GM10248 (cell line): ENCODE measurements around the gene DAGLA.
"Not testable (repeated sequence)": the region's sequence is repeated elsewhere in the genome, so short reads cannot be mapped to it uniquely, and the experiment has no call there.

Experiments used
- CTCF ChIA-PET: fragments of 300-600 bp; sonication (Branson Sonifier 250); formaldehyde crosslinking; extraction: SDS; loops from one replicate; lab custom pipeline; 2021; ENCODE audit warnings: antibody characterized with exemption; lab: Yijun Ruan, JAX
- POLR2A ChIA-PET: fragments of 350-650 bp; sonication (Branson Sonifier 250); formaldehyde crosslinking; extraction: SDS; loops from one replicate; lab custom pipeline; 2020; ENCODE audit warnings: antibody characterized with exemption; lab: Yijun Ruan, JAX
- DNase-seq: peaks from one replicate; pipeline ENCODE4 v3.0.0; 2012; ENCODE audit errors: extremely low spot score
- TF ChIP-seq, protein P1 (sequence below): IDR thresholded peaks from 2 replicates; pipeline ENCODE4 v1.5.1; 2012; ENCODE audit warnings: mild to moderate bottlenecking, low read depth; ENCODE audit errors: extremely low read depth, missing control alignments, control extremely low read depth

Gene DAGLA

DNA sequence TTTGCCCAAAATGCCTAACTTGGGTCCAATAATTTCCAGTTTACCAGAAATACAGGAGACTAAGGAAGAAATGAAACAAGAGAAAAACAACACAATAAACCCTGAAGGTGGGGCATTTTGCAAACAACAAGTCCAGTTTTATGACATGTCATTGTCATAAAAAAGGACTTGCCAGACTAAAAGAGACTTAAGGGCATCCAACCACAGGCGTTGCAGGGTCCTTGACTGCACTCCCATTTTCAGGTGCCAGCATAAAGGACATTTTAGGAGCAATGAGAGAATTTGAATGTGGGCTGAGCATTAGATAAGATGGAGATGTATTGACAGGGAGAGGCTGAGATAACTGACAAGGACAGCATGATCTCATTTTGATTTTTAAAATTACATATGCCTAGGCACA, 28.1 kb upstream of the DAGLA start:
- ChIA-PET CTCF (no interaction called here), POLR2A (no interaction called here)

DNA sequence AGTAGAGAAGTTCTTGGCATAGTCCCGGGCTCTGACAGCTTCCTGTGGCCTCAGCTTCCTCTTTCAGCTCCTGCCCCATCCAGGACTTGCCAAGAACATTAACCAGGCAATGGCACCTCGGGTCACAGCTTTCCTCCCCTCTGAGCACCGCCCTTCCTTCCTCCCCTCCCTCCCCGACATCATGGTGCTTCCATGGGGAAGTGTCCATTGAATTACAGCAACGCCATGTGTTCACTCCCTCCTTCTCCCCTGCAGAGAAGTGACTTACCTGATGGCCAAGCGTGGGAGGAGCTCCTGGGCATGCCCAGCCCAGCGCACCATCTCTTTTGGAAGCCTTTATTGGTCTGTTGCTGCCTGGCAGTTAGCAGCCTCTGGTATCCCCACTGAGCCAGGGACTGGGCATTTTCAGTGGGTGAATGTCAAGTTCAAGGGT, 25.8 kb upstream of the DAGLA start:
- POLR2A ChIA-PET = no interaction called here
- CTCF ChIA-PET = interaction anchor here (0.9 to 1.2 kb wide), 3 partner anchors 10 to 16 kb away, joined by 3 to 5 read pairs (median 4); no protein-coding TSS in a partner anchor
- no peak for DNase-seq
- TF ChIP-seq, protein P1, sequence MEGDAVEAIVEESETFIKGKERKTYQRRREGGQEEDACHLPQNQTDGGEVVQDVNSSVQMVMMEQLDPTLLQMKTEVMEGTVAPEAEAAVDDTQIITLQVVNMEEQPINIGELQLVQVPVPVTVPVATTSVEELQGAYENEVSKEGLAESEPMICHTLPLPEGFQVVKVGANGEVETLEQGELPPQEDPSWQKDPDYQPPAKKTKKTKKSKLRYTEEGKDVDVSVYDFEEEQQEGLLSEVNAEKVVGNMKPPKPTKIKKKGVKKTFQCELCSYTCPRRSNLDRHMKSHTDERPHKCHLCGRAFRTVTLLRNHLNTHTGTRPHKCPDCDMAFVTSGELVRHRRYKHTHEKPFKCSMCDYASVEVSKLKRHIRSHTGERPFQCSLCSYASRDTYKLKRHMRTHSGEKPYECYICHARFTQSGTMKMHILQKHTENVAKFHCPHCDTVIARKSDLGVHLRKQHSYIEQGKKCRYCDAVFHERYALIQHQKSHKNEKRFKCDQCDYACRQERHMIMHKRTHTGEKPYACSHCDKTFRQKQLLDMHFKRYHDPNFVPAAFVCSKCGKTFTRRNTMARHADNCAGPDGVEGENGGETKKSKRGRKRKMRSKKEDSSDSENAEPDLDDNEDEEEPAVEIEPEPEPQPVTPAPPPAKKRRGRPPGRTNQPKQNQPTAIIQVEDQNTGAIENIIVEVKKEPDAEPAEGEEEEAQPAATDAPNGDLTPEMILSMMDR = no peak

More for the DNA sequence above, 28.1 kb upstream of the DAGLA start:
- TF ChIP-seq, protein P1 = no peak
- no peak for DNase-seq

DNA sequence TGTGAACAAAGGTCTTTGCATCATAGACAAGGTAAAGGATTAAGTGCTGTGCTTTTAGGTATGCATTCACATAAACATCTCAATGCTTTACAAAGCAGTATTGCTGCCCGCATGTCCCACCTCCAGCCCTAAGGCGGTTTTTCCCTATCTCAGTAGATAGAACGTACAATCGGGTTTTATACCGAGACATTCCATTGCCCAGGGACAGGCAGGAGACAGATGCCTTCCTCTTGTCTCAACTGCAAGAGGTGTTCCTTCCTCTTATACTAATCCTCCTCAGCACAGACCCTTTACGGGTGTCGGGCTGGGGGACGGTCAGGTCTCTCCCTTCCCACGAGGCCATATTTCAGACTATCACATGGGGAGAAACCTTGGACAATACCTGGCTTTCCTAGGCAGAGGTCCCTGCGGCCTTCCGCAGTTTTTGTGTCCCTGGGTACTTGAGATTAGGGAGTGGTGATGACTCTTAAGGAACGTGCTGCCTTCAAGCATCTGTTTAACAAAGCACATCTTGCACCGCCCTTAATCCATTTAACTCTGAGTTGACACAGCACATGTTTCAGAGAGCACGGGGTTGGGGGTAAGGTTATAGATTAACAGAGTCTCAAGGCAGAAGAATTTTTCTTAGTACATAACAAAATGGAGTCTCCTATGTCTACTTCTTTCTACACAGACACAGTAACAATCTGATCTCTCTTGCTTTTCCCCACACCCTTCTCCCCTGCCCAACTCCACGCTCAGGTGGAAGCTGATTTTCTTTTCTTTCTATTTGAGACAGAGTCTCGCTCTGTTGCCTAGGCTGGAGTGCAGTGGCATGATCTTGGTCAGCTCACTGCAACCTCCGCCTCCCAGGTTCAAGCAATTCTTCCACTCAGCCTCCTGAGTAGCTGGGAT, 24.7 kb upstream of the DAGLA start:
- POLR2A ChIA-PET, DNase-seq: not testable (repeated sequence)
- CTCF ChIA-PET = interaction anchor here (1.2 kb wide), 1 partner anchor 17 kb away, joined by 5 read pairs; no protein-coding TSS in a partner anchor

DNA sequence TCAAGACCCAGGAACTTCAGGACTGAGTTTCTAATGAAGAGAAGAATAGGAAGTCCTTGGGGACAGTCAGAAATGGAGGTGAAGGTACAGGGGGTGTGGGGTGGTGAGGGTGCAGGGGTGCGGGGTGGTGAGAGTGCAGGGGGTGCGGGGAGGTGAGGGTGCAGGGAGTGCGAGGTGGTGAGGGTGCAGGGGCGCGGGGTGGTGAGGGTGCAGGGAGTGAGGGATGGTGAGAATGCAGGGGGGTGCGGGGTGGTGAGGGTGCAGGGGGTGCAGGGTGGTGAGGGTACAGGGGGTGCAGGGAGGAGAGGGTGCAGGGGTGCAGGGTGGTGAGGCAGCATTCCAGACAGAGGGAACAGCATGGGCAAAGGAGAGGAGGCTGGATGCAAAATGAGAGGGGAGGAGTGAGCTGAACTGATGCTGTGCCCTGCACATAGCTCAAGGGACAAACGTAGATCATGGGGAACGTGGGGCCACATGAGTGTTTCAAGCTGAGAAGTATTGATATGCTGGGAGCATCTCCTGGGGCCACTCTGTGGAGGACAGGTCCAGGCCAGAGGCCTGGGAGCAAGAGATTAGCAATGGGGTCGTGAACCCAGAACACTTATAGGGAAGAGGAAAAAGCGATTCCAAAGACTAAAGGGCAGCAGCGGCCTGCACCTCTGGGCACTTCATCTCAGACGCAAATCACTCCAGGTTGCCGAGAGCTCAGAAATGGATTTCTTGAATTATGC, 23.7 kb upstream of the DAGLA start:
- CTCF ChIA-PET = interaction anchor here (1.4 kb wide), 1 partner anchor 12 kb away, joined by 3 read pairs; no protein-coding TSS in a partner anchor
- POLR2A ChIA-PET = no interaction called here

DNA sequence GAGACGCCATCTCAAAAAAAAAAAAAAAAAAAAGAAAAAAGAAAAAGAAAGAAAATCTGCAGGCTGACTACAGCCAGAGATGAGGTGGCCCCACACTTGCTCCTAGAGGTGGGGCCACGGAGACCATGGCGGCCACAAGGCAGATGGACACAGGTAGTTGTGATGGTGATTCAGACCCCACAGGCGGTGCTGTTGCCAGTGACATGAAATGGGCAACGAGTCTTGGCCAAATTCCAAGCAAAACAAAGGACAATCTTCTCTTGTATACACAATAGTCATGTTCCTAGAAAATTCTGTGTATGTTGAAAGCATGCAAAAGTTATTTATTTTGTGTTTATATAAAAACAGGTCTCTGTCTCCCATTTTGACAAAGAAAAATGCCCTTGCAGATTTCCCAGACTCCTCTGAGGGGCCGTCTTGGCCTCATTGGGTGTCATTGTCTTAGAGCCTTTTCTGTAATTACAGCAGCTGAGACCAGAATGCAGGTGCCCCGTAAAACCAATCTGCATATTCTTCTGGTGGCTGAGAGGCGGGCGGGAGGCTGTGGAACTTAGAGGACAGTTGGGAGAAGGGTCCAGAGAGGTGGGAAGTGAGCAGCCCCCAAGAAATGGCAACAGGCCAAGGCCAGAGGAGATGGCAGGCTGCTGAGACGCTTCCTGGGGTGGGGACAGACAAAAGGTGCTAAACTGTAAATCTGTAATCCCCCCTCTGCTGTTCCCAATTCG, 22.5 kb upstream of the DAGLA start:
- CTCF ChIA-PET = interaction anchor here (1.4 kb wide), 1 partner anchor 13 kb away, joined by 3 read pairs; no protein-coding TSS in a partner anchor
- no peak for DNase-seq
- TF ChIP-seq, protein P1 = no peak
- POLR2A ChIA-PET = no interaction called here

More for the DNA sequence above, 23.7 kb upstream of the DAGLA start:
- no peak for DNase-seq
- TF ChIP-seq, protein P1 = no peak

DNA sequence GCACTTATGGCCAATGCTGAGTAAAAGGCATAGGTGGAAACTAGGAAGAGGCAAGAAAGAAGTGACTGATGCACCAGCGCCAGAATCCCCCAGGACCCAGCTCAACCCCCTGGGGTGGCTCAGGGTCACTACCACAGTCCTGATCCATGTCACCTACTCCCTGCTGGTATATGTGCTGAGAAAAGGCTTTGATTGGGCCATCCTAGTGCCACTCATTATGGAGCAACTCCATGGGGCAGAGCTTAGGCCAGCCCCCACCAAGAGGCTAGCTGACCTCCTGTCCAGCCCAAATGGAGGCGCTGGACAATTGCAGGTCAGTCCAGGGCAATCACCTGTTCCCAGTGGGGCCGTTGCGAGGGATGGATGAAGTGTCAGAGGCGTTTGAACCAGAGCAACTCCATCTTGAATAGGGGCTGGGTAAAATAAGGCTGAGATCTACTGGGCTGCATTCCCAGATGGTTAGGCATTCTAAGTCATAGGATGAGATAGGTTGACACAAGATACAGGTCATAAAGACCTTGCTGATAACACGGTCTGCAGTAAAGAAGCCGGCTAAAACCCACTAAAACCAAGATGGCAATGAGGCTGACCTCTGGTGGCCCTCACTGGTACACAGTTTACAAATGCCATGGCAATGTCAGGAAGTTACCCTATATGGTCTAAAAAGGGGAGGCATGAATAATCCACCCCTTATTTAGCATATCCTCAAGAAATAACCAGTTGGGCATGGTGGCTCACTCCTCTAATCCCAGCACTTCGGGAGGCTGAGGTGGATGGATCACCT, 20.6 kb upstream of the DAGLA start:
- TF ChIP-seq, protein P1 = no peak
- ChIA-PET POLR2A (no interaction called here), CTCF (interaction anchor here (1.0 to 2.1 kb wide), 2 partner anchors 15 to 21 kb away, joined by 3 to 6 read pairs; no protein-coding TSS in a partner anchor)
- DNase-seq = no peak

DNA sequence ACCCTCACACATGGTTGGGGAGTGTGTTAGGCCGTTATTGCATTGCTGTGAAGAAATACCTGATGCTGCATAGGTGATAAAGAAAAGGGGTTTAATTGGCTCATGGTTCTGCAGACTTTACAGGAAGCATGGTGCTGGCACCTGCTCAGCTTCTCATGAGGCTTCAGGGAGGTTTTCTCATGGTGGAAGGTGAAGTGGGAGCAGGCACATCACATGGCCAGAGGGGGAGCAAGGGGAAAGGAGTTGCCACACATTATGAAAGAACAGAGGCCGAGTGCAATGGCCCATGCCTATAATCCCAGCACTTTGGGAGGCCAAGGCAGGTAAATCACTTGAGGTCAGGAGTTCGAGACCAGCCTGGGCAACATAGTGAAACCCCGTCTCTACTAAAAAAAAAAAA, 19.2 kb upstream of the DAGLA start:
- DNase-seq, POLR2A ChIA-PET: not testable (repeated sequence)
- CTCF ChIA-PET = interaction anchor here (1.2 to 2.1 kb wide), 2 partner anchors 22 to 233 kb away, joined by 3 to 6 read pairs; no protein-coding TSS in a partner anchor
